ENCODE measurements around the gene CREB5.

CREB5 gene

GRCh38 chr7:28685644-28686417, 273.5 kb downstream of the CREB5 start:
- DNase-seq (ENCODE audit: low read depth), result peak; percentile 96

GRCh38 chr7:28686418-28686800, 274.1 kb downstream of the CREB5 start:
- DNase-seq (ENCODE audit: low read depth), result peak; percentile 35

- DNase-seq (ENCODE audit: low read depth), result no peak
These were observed 275.2 kb downstream of the CREB5 start for GRCh38 chr7:28687537-28687936.

- no peak for DNase-seq (ENCODE audit: low read depth)
These were observed 275.9 kb downstream of the CREB5 start for GRCh38 chr7:28688174-28688573.

GRCh38 chr7:28688651-28689050, 276.3 kb downstream of the CREB5 start:
- peak; percentile 35 for DNase-seq (ENCODE audit: low read depth)

DNA sequence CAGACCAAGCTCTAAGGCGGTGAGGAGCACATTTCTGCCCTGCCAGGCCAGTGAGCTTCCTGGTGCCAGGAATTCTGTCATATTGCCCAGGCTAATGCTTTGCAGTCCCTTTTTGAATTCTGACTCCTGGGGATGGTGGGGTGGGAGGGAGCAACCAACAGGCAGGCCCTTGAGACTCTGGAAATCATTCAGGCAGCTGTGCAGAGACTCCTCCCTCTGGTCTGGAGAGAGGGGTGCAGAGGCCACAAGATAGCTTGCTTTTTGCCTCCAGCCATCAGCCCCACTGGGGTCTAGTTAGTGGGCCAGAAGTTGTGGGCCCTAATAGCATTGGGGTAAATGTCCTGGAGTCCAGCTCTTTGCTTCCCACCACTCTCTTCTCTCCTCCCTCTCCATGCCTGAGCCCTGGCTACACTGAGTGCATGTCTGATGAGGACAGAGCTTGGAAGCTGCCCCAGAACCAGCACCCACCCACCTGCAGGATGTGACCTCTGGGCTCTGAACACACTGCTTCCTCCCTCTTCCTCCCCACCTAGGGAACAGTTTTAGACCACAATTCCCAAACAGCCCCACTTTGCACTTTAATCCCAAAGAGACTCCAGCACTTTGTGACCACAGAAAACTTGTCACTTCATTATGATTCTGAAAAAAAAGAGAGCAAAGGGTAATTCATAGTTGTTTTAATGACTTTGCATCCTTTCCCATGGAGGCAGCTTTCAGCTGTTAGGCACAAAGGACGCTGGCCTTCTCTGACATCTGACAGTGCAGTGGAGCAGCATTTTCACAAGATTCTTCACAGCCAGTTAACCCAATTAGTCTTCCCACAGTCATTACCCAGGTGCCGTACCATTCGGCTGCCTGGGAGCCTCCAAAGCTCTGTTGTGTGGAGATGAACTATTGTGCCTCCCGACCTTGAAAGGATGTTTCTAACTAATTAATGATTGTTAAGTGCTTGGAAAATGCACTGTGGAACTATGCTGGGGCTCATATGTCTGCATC, 283.3 kb downstream of the CREB5 start:
- no peak for DNase-seq (ENCODE audit: low read depth)

DNA sequence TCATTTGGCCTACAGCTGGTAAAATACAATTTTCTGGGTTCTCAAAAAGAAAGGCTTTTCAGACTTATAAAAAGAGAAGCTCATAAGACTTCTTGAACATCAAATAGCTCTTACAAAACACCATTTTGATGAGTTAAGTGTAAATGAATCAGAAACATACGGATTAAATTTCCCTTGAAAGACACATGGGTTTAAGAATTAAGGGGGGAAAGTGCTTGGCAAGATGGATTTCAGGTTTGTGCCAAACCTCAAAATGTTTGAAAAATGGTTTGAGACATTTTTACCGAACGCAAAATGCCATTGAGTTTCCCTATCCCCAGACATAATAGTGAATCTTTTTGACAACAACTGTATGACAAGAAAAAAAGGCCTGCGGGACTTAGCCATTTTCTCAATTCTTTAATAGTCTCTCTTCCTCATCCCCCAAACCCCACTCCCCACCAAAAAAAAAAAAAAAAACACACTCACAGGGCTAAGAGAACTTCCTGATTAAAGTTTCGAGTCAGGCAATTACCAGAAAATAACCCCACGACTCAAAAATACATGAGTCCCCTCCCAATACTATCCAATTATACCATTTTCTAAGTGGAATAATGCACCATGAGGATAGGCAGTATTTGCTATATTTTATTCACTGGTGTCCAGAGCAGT, 285.7 kb downstream of the CREB5 start:
- peak; percentile 45 for DNase-seq (ENCODE audit: low read depth)

DNA sequence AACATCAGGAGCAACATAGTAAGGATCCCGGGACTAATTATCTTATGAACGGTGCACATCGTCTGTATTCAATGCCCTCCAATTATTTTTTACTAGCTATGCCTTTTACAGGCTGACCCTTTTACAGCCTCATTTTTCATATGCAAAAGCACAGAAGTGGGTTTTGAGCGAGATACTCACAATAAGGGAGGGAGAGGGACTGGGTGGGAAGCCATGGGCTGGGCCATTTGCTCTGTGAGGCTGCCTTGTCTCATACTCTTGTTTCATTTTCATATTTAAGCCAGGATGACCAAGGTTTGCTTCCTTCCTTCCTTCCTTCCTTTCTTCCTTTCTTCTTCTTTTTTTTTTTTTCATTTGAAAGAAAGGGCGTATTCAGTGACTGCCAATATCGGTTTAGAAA, 286.5 kb downstream of the CREB5 start:
- no peak for DNase-seq (ENCODE audit: low read depth)

GRCh38 chr7:28700096-28700495, 287.8 kb downstream of the CREB5 start:
- no peak for DNase-seq (ENCODE audit: low read depth)

- DNase-seq (ENCODE audit: low read depth), result no peak
These were observed 288.5 kb downstream of the CREB5 start for GRCh38 chr7:28700790-28701203.

DNA sequence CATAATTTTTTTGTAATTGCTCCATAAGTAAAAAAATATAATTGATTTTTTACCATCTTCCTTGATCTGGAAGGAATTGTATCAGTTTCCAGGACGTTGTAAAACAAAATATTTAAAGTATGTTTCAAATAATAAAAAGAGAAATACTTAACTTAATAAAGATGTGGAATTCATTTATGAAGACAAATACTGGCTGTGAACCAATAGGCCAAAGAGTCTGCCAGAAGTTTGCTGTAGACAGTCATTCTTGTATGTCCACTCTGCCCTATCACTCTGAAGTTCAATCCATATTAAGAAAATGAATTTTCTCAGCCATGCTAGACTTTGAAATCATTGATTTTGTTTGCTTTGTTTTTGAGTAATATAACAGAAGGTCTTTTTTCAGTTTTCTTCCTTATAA, 289.4 kb downstream of the CREB5 start:
- peak; percentile 40 for DNase-seq (ENCODE audit: low read depth)

- no peak for DNase-seq (ENCODE audit: low read depth)
These were observed 289.9 kb downstream of the CREB5 start for GRCh38 chr7:28702171-28702570.

DNA sequence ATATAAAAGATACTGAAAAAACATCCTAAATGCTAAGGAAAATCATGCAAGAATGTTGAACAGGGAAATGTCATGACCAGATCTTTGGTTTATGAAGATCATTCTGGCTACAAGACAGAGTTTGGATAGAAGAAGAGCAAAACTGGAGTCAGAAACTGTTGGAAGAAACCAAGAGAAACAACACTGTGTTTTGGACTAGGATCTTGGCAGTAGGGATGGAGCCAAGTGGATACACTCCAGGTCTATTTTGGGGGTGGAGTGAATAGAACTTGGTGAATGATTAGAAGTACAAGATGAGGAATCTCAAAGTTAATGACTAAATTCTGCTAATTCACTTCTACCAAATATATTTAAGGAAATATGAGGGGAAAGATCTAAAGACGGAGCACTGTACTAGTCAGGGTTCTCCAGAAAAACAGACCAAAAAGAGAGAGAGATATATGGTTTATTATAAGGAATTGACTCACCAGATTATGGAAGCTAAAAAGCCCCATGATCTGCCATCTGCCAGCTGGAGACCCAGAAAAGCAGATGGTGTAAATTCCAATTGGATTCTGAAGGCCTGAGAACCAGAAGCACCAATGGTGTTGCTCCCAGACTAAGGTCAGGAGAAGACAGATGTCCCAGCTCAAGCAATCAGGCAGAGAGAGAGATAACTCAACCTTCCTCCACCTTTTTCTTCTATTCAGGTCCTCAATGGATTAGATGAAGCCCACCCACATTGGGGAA, 290.9 kb downstream of the CREB5 start:
- DNase-seq (ENCODE audit: low read depth), result no peak

DNA sequence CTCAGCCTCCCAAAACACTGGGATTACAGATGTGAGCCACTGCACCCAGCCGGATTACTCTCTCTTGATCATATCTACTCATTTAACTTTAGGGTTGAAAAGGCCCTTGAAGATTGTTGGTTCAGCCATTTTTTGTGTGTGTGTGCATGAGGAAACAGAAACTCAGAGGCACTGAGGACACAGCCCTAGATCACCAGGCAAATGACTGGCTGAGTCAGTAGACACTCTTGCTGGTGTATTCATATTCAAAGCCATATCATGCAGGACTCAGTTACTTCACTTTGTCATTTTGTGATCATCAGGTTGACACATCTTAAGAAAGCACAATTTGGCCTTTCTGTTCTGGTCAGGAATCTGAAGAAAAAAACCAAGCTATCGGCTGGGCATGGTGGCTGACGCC, 292.4 kb downstream of the CREB5 start:
- DNase-seq (ENCODE audit: low read depth), result no peak

DNA sequence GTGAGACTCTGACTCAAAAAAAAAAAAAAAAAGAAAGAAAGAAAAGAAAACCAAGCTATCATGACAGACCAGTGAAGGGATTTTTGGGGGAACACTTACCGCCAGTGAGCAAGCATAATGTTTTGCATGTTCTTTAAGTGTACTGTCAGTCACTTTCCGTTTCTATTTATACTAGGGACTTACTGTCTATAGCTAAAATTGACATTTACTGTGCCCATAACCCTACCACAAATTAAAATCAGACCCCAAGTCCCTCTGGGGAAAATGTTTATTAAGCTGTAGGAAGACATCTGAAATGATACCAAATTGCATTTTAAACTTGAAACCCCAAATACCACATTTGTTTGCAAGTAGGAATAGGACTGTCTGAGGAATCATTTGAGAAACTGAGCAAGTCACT, 293.0 kb downstream of the CREB5 start:
- no peak for DNase-seq (ENCODE audit: low read depth)

DNA sequence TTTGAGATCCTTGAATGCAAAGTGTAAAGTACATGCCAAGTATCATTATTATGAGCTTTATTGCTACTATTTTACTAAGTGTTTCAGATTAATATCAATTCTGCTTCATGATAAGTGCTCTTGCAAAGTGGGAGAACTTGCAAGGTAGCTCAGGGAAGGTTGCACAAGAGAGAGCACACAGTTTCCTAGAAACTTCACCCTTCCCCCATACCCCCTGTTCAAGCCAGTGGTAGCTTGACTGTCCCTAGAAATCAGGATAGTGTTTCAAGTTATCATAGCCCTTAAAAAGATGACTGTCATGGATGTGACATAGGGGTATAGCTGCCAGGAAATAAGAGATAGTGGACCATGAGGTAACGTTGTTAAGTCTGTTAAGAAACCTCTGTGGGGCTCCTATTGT, 294.3 kb downstream of the CREB5 start:
- no peak for DNase-seq (ENCODE audit: low read depth)

- no peak for DNase-seq (ENCODE audit: low read depth)
These were observed 295.0 kb downstream of the CREB5 start for GRCh38 chr7:28707291-28707690.

DNA sequence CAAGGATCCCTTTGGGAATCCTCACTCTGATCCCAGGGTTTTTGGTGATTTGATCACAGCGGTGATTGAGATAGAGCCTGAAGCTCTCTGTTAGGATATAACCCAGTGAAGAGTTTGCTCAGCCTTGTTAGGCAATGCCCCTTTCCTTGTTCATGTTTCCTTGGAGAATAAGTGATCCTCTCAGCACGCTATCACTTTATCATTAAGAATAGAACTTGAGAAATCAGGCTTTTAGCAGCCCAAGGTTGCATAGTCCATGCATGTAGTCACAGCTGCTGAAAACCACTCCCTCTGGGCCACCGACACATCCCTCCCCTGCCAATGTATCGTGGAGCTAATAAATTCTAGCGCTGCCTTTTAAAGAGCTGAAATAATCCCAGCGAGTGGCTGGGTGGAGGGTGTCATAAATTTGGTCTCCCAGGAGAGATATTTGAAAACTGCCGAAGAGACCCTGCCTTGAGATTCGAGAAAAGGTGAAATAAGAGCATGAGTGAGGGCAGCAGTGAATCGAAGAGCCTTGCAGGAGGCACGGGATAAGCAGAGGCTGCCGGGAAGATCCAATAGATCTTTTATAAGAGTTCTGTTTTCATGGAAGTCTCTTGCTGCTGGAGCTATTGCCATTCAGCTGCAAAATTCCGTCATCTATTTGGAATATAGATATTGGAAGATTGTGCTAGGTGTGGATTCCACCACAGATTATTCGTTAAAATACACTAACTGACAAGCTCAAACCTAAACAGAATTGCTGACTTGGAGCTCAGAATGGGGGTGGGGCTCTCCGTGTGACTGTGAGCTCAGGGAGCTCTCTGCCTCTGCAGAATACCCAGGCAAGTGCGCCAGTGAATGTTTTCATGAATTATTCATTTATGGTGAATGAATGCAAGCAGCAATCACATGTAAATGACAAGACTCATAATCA, 296.0 kb downstream of the CREB5 start:
- no peak for DNase-seq (ENCODE audit: low read depth)

DNA sequence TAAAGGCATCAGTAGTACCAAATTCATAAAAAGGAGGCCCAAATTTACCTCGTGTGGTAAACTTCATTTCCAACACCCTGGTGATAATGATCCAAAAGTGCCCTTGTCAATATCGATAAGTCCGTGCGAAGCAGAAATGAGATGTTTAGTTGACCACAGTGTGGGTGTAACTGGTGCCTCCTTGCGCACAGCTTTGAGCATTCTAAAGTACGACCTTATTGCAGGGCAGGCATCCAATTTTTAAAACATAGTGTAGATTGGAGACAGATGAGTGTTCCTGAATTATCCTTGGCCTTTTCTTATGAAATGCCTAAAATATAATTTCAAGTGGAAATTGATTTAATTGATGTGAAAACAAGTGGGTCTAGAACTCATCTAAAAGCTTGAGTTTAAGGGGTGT, 297.4 kb downstream of the CREB5 start:
- DNase-seq (ENCODE audit: low read depth), result no peak

GRCh38 chr7:28711114-28711513, 298.8 kb downstream of the CREB5 start:
- DNase-seq (ENCODE audit: low read depth), result no peak

All from fibroblast of gingiva (primary cell).